ENCODE data around the gene TNFRSF25. TPM values are rescaled to one million over a fixed set of nuclear protein-coding genes. Genes with fewer than 3 reads are reported as not detected.
"Not testable (repeated sequence)": the region's sequence is repeated elsewhere in the genome, so short reads cannot be mapped to it uniquely, and the experiment has no call there.

The TNFRSF25 gene
- total RNA-seq, 2 donors from 2014 or later: 9.5 to 48.2 TPM

GRCh38 chr1:6450943-6451373 lies 15.0 kb downstream of the TNFRSF25 start:
- TF ChIP-seq CTCF (IDR thresholded peaks at IDR 0.05): no peak
- Histone ChIP-seq H3K9me3 (no peaks in the 10 kb centered on the region), H3K36me3 (no peaks in the 10 kb centered on the region), H3K4me3 (no peak overlapping the region), H3K4me1 (ENCODE audit: control insufficient read depth in 1 of 2, low read depth in 2 of 2) (peaks cover 0 to 25% of the 10 kb centered on the region in 2 donors), H3K27ac (no peak overlapping the region), H3K27me3 (replicated peaks; ENCODE audit: insufficient read depth) (peaks cover 10% of the 10 kb centered on the region)
- ATAC-seq (ENCODE audit: insufficient number of reproducible peaks, low FRiP score, low read depth): no peak
- no peak for DNase-seq (ENCODE audit: low spot score)

GRCh38 chr1:6450486-6450885 lies 15.5 kb downstream of the TNFRSF25 start:
- not testable (repeated sequence) for H3K4me3 ChIP-seq; H3K36me3 ChIP-seq; DNase-seq (ENCODE audit: low spot score); H3K9me3 ChIP-seq; ATAC-seq (ENCODE audit: insufficient number of reproducible peaks, low FRiP score, low read depth); H3K27ac ChIP-seq
- Histone ChIP-seq H3K27me3 (replicated peaks; ENCODE audit: insufficient read depth) (peaks cover 10% of the 10 kb centered on the region), H3K4me1 (ENCODE audit: control insufficient read depth in 1 of 2, low read depth in 2 of 2) (peaks cover 0 to 25% of the 10 kb centered on the region in 2 donors)

GRCh38 chr1:6450005-6450450 lies 15.9 kb downstream of the TNFRSF25 start:
- Histone ChIP-seq H3K27ac (no peak overlapping the region), H3K4me1 (ENCODE audit: control insufficient read depth in 1 of 2, low read depth in 2 of 2) (peaks cover 0 to 22% of the 10 kb centered on the region in 2 donors), H3K9me3 (no peaks in the 10 kb centered on the region), H3K36me3 (no peaks in the 10 kb centered on the region), H3K4me3 (no peak overlapping the region), H3K27me3 (replicated peaks; ENCODE audit: insufficient read depth) (peaks cover 10% of the 10 kb centered on the region)
- DNase-seq (ENCODE audit: low spot score): no peak
- TF ChIP-seq CTCF (IDR thresholded peaks at IDR 0.05): no peak
- no peak for ATAC-seq (ENCODE audit: insufficient number of reproducible peaks, low FRiP score, low read depth)

- Histone ChIP-seq H3K9me3 (no peaks in the 10 kb centered on the region), H3K27me3 (replicated peaks; ENCODE audit: insufficient read depth) (peaks cover 10% of the 10 kb centered on the region)
These were observed 17.0 kb downstream of the TNFRSF25 start for GRCh38 chr1:6448749-6449631.

GRCh38 chr1:6447818-6448748 lies 17.9 kb downstream of the TNFRSF25 start:
- peak overlapping the region; percentile 50 for H3K4me3 ChIP-seq
- peaks cover 0 to 14% of the 10 kb centered on the region in 2 donors for H3K4me1 ChIP-seq (ENCODE audit: control insufficient read depth in 1 of 2, low read depth in 2 of 2)
- DNase-seq (ENCODE audit: low spot score) (no peak), ATAC-seq (ENCODE audit: insufficient number of reproducible peaks, low FRiP score, low read depth) (no peak)
- peaks cover 10% of the 10 kb centered on the region for H3K27me3 ChIP-seq (replicated peaks; ENCODE audit: insufficient read depth)
- H3K27ac ChIP-seq: no peak overlapping the region
- no peaks in the 10 kb centered on the region for H3K36me3 ChIP-seq
- TF ChIP-seq CTCF (IDR thresholded peaks at IDR 0.05): no peak
- H3K9me3 ChIP-seq: no peaks in the 10 kb centered on the region

More at GRCh38 chr1:6448749-6449631, 17.0 kb downstream of the TNFRSF25 start:
- ATAC-seq (ENCODE audit: insufficient number of reproducible peaks, low FRiP score, low read depth) (no peak), DNase-seq (ENCODE audit: low spot score) (no peak)
- no peak for TF ChIP-seq CTCF (IDR thresholded peaks at IDR 0.05)
- no peak overlapping the region for H3K27ac ChIP-seq
- H3K4me3 ChIP-seq: peak overlapping the region; percentile 50
- peaks cover 0 to 14% of the 10 kb centered on the region in 2 donors for H3K4me1 ChIP-seq (ENCODE audit: control insufficient read depth in 1 of 2, low read depth in 2 of 2)
- no peaks in the 10 kb centered on the region for H3K36me3 ChIP-seq
